GM18873 (cell line): ENCODE data around the gene IMMP2L.

Source experiments
- ATAC-seq: cut with Tn5 transposase; IDR thresholded peaks from one replicate; pipeline ENCODE4 v1.9.1; 2021; ENCODE audit warnings: mild to moderate bottlenecking, moderate library complexity, moderate number of reproducible peaks; ENCODE audit not compliant: unreplicated experiment, low FRiP score

The IMMP2L gene

DNA sequence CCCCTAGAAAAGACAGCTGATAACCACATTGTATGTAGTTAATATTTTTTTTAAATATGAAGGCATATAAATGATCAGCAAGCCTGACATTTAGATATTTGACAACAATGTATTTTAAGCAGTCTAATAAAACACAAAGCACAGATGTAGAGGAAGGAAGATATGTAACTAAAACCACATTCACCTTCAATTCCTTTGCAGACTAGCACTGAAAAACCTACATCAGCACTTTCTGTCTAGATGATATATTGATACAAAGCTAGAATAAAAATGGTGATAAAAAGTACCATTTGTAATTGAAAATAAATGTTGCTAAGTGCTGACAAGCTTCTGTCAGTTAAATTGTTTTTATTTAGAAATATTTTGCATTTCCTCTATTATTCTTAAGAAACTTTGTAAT lies 153.6 kb downstream of the IMMP2L start:
- no peak for ATAC-seq

DNA sequence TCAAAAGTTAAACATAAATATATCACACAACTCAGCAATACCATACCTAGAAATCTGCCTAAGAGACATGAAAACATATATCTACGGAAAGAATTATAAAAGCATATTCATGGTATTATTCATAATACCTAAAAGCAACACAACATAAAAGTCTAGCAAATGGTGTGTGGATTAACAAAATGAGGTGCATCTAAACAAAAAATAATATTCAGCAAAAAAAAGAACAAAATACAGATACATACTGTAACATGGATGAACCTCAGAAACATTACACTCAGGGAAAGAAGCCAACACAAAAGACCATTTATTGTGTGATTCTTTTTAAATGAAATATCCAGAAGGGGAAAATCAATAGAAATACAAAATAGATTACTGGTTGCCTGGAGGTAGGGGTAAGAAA lies 155.0 kb downstream of the IMMP2L start:
- ATAC-seq: no peak

DNA sequence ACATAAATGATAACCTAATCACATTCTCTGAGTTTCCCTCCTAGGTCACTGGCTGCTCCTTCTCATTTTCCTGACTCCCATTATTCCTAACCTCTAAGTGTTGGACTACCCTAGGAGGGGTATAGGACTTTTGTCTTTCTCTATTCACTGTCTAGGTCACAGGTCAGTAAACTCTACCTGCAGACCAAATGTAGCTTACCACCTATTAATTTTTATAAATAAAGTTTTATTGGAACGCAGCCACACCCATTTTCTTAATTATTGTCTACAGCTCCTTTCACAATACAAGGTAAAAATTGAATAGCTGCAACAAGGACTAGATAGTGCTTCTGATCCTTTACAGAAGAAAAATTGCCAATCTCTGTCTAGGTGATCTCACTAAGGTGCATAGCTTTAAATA lies 156.7 kb downstream of the IMMP2L start:
- no peak for ATAC-seq

DNA sequence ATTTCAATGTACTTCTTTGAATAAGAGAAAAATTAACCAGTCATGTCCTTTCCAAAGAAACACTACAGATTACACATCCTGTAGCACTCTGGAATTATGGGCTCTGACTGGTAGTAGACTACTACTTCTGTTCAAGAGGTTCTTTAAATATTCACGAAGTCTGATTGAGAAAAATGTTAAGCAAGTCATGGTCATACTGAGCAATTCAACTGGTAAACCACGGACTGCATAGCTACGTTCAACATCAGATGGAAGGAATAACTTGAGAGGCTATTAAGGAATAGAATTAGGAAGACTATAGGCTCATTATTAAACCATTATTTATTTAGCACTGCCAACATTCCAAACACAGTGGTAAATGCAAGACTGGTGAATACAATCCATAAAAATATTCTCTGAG lies 160.8 kb downstream of the IMMP2L start:
- ATAC-seq: no peak

DNA sequence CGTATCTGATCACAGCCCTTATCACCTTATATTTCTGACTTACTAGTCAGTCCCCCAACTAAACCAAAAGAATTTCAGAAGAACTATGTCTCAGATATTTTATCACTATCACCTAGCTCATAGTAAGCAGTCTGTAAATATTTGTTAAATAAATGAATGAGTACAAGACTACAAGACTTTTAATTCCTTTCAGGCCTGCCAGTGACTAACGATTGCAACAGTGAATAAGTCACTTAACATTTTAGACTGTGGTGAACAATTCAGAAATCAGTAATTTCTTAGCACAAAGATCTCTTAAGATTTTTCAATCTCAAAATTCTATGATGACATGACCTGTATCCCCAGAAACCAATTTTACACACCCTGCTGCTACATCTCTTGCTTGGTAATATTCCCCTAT lies 162.2 kb downstream of the IMMP2L start:
- ATAC-seq: no peak

DNA sequence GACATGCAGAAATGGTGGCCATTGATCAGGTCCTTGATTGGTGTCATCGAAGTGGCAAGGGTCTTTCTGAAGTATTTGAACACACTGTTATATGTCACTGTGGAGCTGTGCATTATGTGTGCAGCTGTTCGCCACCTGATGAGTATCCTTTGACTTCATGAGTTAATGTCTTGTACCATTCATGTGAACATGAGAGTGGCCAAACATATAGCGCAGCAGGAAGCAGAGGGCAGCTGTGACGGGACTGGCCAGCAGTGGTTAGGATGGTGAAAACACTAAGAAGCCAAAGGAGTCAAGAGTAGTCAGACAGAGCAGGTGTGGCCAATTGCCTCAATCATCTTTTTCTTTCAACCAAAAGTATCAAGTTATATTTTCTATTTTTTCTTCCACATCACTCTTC lies 167.4 kb downstream of the IMMP2L start:
- no peak for ATAC-seq

DNA sequence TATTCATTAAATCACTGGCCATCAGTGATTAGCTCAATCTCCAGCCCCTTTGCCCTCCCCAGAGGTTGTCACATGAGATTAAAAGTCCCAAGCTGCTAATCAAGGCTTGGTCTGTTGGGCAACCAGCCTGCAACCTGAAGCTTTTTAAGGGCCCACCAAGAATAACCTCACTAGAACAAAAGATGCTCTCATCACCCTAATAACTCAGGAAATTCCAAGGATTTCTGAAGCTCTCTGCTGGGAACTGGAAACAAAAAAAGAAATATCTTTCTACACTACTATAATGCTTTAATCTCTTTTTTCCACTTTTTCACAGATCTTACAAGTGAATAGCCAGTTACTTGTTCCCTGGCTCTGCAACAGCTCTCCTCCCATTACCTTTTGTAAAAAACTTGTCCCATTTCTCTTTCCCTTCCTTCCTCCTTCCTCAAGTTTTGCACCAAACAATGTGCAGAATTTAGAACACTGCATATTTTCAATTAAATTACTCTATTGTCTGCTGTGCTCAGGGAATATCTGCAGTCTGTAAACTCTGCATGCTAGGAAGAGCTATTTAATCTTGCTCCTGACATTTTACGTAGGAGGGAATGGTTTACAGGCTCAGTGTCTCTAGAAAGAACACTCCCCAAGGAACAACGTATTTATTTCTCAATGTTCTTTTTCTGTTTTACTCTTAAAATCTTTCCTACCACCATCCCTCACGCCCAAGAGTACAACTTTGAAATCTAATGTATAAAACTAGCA lies 169.1 kb downstream of the IMMP2L start:
- no peak for ATAC-seq

DNA sequence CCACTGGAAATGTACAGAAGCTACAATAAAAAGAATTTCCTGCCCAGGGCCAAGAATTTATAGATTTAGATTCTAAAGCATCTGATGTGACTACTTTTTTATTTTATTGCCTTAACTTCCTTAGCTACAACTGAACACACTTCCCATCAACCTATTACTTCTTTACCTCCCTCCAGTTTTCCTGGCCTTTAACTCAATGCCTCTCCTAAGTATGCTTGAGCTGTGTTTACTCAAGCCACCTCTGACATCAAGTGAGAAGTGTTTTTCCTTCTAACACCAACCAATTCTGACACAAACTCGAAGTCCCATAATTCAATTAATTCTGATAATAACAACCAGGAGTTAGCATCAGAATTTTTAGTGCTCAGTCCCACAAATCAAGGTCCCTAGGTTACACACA lies 170.0 kb downstream of the IMMP2L start:
- ATAC-seq: no peak

DNA sequence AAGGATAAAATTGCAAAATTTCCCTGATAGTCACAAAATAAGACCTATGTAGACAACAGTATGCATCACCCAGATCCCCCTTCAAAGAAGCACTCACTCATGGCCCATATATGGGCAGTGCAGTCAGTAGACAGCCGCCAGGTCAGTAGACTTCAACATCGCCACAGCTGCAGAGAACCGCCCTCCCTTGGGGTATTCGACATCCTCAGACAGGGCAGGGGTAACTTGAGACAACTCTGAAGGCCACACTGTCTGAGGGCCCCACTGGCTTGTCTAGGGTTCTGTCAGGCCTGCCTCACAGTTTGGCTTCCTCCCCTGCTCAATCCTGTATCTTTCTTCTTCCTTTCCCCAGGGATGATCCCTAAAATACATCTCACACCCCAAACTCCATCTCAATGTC lies 172.3 kb downstream of the IMMP2L start:
- ATAC-seq: no peak

DNA sequence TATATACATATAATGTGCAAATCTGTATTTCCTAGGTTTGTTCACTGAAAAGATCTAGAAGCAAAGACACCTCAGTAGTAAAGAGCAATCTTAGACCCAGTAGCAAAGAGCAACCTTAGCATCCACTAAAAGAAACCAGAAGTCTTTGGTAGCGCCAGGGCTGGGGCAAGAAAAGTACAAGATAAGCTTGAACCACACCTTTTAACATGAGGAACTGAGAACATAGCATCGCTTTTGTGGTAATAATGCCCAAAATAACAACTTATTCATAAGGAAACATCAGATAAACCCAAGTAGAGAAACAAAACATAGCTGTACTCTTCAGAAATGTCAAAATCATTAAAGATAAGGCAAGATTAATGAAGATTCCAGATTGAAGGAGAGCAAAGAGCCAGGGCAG lies 173.4 kb downstream of the IMMP2L start:
- ATAC-seq: peak; percentile 72

DNA sequence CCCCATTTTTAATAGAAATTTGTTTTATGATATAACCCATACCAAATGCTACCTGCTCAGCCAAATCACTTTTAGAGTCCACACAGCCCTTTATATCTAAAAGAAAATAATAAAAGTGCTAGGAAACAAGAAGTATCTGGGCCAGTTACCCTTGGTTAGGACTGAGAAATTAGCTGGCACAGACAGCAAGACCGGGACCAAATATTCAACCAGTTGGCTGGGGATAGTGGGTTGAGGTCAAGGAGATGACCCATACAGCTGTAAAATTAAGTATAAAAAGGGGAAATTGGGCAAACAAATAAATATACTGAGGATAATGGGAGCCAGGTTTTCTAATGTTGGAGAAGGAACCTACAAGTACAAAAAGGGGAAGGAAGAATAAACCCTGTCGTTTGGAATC lies 174.3 kb downstream of the IMMP2L start:
- ATAC-seq: no peak

DNA sequence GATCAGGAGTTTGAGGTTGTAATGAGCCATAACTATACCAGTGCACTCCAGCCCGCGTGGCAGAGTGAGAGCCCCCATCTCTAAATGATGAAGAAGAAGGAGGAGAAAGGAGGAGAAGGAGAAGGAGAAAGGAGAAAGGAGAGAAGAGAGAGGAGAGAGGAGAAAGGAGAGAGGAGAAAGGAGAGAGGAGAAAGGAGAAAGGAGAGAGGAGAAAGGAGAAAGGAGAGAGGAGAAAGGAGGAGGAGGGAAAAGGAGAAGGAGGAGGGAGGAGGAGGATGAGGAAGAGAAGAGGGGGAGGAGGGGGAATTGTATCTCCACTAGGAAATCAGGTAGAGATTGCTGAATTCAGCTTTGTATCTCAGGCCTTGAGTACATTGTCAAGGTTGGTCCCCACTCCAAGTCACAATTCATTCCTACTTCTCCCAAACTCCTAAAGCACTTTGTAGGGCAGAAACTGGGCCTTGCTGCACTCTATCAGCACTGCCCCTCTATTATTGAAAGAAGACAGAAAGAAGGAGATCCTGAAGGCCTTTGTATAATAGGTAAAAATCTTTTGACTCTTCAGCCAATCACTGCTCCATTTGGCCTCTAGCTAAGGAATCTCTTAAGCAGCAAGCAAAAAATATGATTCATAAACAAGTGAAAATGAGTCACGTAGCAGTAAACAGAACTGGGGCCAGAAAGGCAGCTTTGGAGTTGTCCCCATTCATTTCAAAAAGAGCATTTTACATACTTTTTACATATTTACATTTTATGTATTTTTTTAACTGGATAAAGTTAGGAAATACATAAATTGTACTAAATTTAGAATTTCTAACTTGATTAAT lies 178.0 kb downstream of the IMMP2L start:
- ATAC-seq: no peak

DNA sequence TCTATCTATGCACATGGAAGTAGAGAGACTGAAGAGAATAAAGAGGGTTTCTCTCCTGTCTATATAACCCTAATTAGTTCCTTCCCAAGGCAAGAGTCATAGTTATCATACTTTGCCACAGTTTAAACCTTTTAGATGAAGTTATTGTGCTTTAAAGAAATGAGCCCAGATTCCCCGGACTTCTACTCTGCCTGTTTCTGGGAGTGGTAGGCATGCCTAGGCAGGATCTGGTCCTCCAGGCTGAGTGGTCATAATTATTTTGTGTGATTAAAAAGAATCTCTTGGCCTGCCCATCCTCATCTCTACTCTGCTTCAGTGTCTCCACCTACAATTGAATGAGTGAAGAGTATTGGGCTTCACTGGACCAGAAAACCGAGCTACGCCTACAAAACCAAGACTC lies 179.2 kb downstream of the IMMP2L start:
- no peak for ATAC-seq

DNA sequence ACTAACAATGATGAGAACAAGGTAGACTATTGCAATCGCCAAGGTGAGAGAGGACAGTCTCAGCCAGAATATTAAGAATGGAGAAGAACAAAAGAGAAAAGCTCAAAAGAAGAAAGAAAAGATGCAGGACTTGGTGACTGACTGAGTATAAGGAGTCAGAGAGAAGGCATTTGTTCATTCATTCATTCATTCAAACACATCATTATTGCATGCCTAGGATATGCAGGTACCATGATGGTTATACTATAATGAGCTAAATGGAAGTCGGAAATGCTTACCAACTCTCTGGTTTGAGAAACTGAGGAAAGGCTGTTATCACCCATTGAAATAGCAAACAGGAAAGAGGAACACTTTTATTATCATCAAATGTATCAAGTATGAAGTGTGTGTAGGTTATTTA lies 180.7 kb downstream of the IMMP2L start:
- ATAC-seq: no peak

DNA sequence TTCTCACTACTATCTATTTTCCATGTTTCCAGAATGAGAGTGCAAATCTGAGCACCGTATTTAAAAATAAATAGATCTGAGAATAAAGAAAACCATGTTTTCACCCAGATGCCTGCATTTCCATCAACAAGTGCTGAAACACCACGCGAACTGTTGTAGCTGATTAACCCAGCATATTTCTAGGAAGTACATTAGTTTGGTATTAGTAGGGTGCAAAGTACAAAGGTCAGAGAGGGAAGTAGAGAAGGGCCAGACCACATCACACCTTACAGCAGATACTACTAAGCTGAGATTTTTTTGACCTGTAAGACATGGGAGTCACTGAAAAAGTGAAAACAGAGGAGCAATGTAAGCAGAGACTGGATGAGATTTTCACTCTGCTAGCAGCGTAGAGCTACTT lies 181.3 kb downstream of the IMMP2L start:
- ATAC-seq: no peak

DNA sequence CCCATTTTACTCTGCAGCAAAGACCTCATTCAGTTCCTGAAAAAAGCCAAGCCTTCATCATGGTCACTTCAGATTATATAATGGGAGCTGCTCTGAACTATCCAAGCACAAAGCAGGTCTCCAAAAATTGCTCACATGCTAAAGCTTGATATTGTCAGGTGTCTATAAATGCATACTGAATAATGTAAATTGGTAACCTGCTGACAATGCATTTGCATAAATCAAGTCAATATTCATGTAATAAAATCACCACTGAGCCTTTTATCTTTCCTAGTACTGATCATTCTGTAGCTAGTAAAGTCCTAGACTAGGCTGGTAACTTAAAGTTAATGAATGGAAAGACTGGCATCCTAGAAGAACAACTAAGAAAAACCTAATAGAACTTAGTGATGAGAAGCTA lies 188.3 kb downstream of the IMMP2L start:
- no peak for ATAC-seq

DNA sequence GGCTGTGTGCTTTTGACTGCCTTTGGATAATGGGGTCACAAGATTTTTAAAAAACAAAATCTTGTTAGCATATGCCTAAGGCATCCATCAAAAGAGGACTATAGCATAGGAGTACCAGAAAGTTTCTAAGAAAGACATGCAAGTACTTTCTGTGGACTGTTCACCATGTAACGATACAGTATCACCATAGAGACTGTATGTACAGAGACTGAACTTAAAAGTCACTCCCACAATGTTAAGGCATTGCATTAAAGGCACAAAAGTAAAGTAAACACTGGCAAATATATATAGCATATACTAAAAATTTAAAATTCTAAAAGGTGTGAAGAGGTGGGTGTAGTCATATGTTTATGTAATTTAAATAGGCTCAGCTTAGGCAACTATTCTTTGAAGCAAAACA lies 190.9 kb downstream of the IMMP2L start:
- ATAC-seq: no peak

DNA sequence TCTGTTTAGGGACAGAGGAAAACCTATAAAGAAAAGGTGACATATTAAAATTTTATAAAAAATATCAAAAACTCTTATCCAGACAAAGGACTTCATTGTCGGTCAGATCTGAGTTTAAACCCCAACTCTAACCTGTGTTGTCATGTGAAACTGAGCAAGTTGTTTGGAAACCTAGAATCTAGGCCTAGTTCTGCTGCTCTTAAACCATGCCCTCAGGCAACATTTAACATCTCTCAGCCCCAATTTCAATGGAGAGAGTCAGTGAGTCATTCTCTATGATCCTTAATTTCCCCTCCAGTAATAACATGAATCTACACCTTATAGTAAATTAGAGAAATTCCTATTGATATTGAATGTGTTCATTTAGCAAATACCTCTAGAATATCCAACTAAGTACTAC lies 192.3 kb downstream of the IMMP2L start:
- no peak for ATAC-seq

DNA sequence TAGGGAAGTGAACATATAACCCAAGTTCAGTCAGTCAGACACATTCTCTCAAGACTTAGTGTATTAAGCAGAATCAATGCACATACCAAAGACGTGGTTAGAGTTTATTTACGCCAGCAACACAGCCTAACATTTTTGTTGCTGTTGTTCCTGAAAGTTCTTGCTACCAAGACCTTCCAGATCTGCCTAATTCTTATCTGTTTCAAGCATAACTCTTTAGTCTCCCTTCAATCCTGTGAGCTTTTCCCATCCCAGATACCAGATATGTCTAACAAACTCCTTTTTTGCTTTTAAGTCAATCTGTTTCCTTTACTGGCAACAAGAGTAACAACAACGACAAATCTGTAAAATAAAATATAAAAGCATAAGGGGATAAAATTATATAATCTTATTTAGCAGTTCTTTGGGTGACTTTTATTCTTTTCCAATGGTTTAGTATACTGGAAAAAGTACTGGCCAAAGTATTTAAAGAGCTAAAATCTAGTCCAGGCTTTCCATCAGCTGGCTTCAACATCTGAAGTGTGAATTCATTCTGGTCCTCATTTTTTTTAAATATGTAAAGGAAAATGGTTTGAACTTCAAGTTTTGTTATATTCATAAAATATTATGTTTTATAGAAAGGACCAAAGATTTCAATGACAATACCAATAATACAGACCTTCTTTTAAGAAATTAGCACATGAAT lies 193.8 kb downstream of the IMMP2L start:
- ATAC-seq: no peak

DNA sequence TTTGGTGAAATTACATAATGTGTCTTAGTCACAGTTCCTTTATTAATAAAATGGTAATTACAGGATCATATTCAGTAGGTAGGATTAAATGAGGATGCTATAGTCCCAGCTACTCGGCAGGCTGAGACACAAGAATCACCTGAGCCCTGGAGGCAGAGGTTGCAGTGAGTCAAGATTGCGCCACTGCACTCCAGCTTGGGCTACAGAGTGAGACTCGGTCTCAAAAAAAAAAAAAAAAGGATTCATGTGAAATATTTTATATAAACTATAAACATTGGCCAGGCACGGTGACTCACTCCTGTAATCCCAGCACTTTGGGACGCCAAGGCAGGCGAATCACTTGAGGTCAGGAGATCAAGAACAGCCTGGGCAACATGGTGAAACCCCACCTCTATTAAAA lies 197.9 kb downstream of the IMMP2L start:
- ATAC-seq: no peak

DNA sequence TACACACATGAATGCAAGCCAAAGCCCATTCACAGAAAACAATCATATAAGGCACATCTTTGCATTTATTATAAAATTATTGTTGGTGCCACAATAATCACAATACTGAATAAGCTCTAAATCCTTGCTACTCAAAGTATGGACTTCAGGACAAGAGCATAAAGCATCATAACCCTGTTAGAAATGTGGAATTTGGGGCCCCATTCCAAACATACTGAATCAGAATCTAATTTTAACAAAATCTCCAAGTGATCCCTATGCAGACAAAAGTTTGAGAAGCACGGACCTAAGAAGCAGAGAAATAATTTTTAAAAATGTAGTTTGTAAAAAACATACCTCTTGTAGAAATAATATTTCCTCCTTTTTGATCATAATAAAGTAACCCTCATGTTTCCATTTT lies 199.2 kb downstream of the IMMP2L start:
- ATAC-seq: no peak
